Kidney (tissue), 14 donors: ENCODE measurements around the gene B3GALT2. TPM values are rescaled to one million over a fixed set of nuclear protein-coding genes. Genes with fewer than 3 reads are reported as not detected.

Experiments
- DNase-seq, 5 donors: peaks; one replicate each; pipeline ENCODE4 v3.0.0-alpha.2; 2013 to 2020
- FAIRE-seq: peaks from 2 replicates; lab custom pipeline; 2012; peaks lifted over from hg19 to GRCh38; lab: Jason Lieb, UNC
- H3K27ac ChIP-seq, 2 donors: one replicate each; pipeline ENCODE4 v1.7.0; 2013; ENCODE audit warnings: low read depth in 2 of 2, low read length in 2 of 2, inconsistent platforms in 1 of 2
- H3K27me3 ChIP-seq: one replicate; pipeline ENCODE4 v1.7.1; 2013; ENCODE audit warnings: low read length, inconsistent platforms; ENCODE audit not compliant: control insufficient read depth, insufficient read depth
- H3K36me3 ChIP-seq, 3 donors: one replicate each; pipeline versions ENCODE4 v1.7.0 to v1.7.1; 2013; ENCODE audit warnings: low read length in 3 of 3, control low read depth in 1 of 3, inconsistent platforms in 1 of 3; ENCODE audit not compliant: insufficient read depth in 3 of 3, control insufficient read depth in 2 of 3
- H3K4me1 ChIP-seq, 3 donors: one replicate each; pipeline versions ENCODE4 v1.7.0 to v1.7.1; 2013; ENCODE audit warnings: low read length in 3 of 3, inconsistent platforms in 1 of 3, low read depth in 1 of 3; ENCODE audit not compliant: control insufficient read depth in 2 of 3, insufficient read depth in 2 of 3
- H3K4me3 ChIP-seq, 3 donors: one replicate each; pipeline versions ENCODE4 v1.7.0 to v1.8.1; 2013; ENCODE audit warnings: low read length in 3 of 3, control low read depth in 1 of 3, inconsistent platforms in 1 of 3
- H3K9ac ChIP-seq, 3 donors: one replicate each; pipeline versions ENCODE4 v1.7.0 to v1.7.1; 2013; ENCODE audit warnings: low read length in 3 of 3, control low read depth in 1 of 3, inconsistent platforms in 1 of 3
- H3K9me3 ChIP-seq, 3 donors: one replicate each; pipeline versions ENCODE4 v1.7.0 to v1.7.1; 2013; ENCODE audit warnings: low read length in 3 of 3, control low read depth in 1 of 3, inconsistent platforms in 1 of 3; ENCODE audit not compliant: control insufficient read depth in 2 of 3, insufficient read depth in 1 of 3
- CTCF ChIP-seq: IDR thresholded peaks from 3 replicates; pipeline ENCODE4 v1.5.1; 2012; ENCODE audit warnings: mild to moderate bottlenecking, moderate library complexity, borderline replicate concordance; ENCODE audit not compliant: insufficient read depth; ENCODE audit errors: extremely low read depth
- intact Hi-C: fragments of 100-400 bp; cut with DNase I; formaldehyde crosslinking; loops from one replicate; pipeline ENCODE4 v1.11.1; 2022
- polyA plus RNA-seq: library from polyadenylated mRNA; stranded (reverse); fragments of 350-450 nt; fragmentation: Illumina TruSeq; extraction: RNeasy Lipid Tissue Mini Kit (QIAGEN cat#74804); gene quantifications from one replicate; pipeline ENCODE4 v1.2.3, GENCODE V29; 2014; ENCODE audit warnings: low read depth, low replicate concordance; ENCODE audit not compliant: insufficient read depth
- total RNA-seq: library from RNA; stranded (reverse); fragmentation: NEBNext Ultra II Directional; extraction: Animal tissue kit (Norgen Biotek cat#: 25700); gene quantifications from one replicate; pipeline ENCODE4 v1.2.1, GENCODE V29; 2021
- donor health status: control.
- donor health status: control.
- donor health status: control.
- donor health status: control.
- donor health status: control.
- donor health status: DM: yes; HTN: yes; CAD: no.
- donor health status: Normal renal cell carcinoma (clear cell type).

The B3GALT2 gene
- total and polyA plus RNA-seq, 2 donors from 2014 or later = 0.25 to 2.2 TPM

GRCh38 chr1:193187114-193187513 lies 701 bp upstream of the B3GALT2 start:
- intact Hi-C loops = no loop called here
- DNase-seq (no peak), FAIRE-seq (no peak)
- no peak overlapping the region for H3K27ac ChIP-seq
- H3K9me3 ChIP-seq = no peaks in the 10 kb centered on the region
- no peak overlapping the region for H3K9ac ChIP-seq
- H3K36me3 ChIP-seq = no peaks in the 10 kb centered on the region
- H3K4me3 ChIP-seq = no peak overlapping the region
- H3K27me3 ChIP-seq = no peaks in the 10 kb centered on the region
- no peak for TF ChIP-seq CTCF
- peaks cover 0 to 8% (median 4%) of the 10 kb centered on the region in 3 donors for H3K4me1 ChIP-seq

GRCh38 chr1:193185211-193185610 lies 1.2 kb downstream of the B3GALT2 start:
- intact Hi-C loops = no loop called here
- peak overlapping the region in 1 of 3 donors; percentile 69 for H3K4me3 ChIP-seq

GRCh38 chr1:193184776-193185175 lies 1.6 kb downstream of the B3GALT2 start:
- peak overlapping the region in 1 of 3 donors; percentile 69 for H3K4me3 ChIP-seq

More at GRCh38 chr1:193185211-193185610, 1.2 kb downstream of the B3GALT2 start:
- DNase-seq (peak in 1 of 5 donors; percentile 36), FAIRE-seq (no peak)
- peaks cover 0 to 8% (median 4%) of the 10 kb centered on the region in 3 donors for H3K4me1 ChIP-seq
- H3K9ac ChIP-seq = peak overlapping the region in 1 of 3 donors; percentile 64
- TF ChIP-seq CTCF = no peak
- no peaks in the 10 kb centered on the region for H3K9me3 ChIP-seq
- H3K27ac ChIP-seq = no peak overlapping the region
- H3K27me3 ChIP-seq = no peaks in the 10 kb centered on the region
- no peaks in the 10 kb centered on the region for H3K36me3 ChIP-seq

More at GRCh38 chr1:193184776-193185175, 1.6 kb downstream of the B3GALT2 start:
- DNase-seq (no peak), FAIRE-seq (no peak)
- Histone ChIP-seq H3K27ac (no peak overlapping the region), H3K36me3 (no peaks in the 10 kb centered on the region), H3K4me1 (peaks cover 0 to 8% (median 4%) of the 10 kb centered on the region in 3 donors), H3K9me3 (no peaks in the 10 kb centered on the region), H3K27me3 (no peaks in the 10 kb centered on the region), H3K9ac (peak overlapping the region in 1 of 3 donors; percentile 64)
- intact Hi-C loops = no loop called here
- no peak for TF ChIP-seq CTCF
